GM19099 (cell line): ENCODE data around the gene FYTTD1.

Experiments
- POLR2A ChIP-seq: IDR thresholded peaks from 3 replicates; pipeline ENCODE4 v1.6.1; 2011; ENCODE audit warnings: low read depth; ENCODE audit not compliant: insufficient read length; ENCODE audit errors: extremely low read depth

FYTTD1 gene

GRCh38 chr3:197802779-197803459 lies 53.2 kb downstream of the FYTTD1 start:
- TF ChIP-seq POLR2A = no peak

GRCh38 chr3:197804511-197804910 lies 54.8 kb downstream of the FYTTD1 start:
- no peak for TF ChIP-seq POLR2A

GRCh38 chr3:197807969-197808587 lies 58.4 kb downstream of the FYTTD1 start:
- TF ChIP-seq POLR2A = no peak

DNA sequence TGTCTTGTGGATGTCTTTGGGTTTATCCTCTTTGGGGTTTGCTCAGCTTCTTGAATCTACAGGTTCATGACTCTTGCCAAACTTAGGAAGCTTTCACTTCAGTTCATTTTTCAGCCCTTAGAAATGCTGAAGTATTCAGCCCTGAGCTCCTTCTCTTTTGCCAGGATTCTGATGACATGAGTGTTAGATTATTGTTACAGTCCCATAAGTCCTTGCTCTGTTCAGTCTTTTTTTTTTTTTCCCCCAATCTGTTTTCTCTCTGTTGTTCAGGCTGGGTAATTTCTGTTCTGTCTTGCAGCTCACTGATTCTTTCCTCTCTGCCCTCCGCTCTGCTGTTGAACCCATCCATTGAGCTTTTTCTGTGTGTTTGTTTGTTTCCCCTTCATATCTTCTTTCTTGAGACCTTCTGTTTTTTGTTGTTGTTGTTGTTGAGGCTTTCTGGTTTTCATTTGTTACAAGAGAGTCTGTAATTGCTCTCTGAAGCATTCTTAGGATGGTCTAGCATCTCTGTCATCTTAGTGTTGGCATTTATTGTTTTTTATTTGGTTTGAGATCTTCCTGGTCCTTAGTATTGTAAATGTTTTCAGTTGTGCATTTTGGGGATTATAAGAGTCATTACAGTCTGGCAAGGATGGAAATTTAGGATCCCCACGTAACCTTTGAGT lies 59.8 kb downstream of the FYTTD1 start:
- TF ChIP-seq POLR2A = no peak

- TF ChIP-seq POLR2A = no peak
These were observed 61.2 kb downstream of the FYTTD1 start for GRCh38 chr3:197810901-197811300.

DNA sequence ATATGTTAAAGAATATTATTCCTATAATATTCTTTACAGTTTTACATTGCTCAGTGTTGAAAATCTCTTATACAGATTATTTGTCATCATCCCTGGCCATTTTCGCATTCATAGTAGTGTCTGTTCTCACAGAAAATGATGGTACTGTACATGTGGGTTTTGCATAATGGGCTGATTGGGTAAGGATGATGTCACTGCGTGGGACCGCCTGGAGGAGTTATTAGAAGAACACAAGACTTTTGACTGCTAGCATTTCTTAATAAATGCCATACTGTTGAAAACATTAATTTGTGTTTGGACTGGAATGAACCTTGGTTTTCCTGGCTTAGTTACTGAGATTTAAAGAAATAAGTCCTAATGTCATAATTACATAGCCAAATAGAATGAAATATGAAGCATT lies 61.7 kb downstream of the FYTTD1 start:
- TF ChIP-seq POLR2A = no peak

DNA sequence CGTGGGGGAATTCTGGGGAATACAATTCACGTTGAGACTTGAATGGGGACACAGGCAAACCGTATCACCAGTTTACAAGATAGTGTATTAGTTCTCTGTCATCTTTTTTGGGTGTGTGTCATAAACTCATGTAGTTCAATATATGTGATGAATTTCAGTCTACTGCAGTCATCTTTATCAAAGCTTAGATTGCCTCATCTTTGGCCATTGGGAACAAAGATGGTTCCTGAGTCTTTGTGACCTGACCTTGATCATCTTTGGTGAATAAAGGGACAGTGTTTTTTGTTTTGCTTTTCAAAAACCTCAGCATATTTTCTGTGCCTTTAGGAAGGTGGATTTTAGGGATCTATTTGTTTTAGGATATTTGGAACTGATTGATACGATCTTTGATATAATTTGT lies 64.7 kb downstream of the FYTTD1 start:
- TF ChIP-seq POLR2A = no peak

GRCh38 chr3:197820550-197821335 lies 71.1 kb downstream of the FYTTD1 start:
- TF ChIP-seq POLR2A = no peak

GRCh38 chr3:197829397-197830045 lies 79.8 kb downstream of the FYTTD1 start:
- no peak for TF ChIP-seq POLR2A

DNA sequence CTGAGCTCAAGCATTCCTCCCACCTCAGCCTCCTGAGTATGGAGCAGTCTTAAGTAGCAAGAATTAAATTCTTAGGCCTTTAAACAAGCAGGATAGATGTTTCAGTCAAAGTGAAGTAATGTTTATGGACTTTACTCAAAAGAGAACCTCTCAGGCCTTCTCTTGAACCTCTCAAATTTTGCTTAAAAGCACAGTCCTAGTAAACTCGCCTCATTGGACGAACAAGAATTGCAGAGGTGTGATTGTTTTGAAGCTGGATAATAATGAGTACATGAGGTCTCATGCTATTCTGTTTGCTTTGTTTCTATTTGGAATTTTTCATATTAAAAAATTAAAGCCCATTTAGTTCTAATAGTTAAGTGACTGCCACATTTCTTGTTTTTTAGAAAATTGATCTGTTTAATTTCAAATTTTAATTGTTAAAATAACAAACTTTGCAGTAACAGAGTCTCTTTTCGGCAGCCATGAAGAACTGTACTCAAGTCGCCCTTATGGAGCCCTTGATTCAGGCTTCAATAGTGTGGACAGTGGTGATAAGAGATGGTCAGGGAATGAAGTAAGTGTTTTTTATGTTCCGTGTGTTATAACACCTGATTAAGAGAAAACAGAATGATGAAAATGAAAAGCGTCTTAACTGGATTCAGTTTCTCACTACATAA lies 80.8 kb downstream of the FYTTD1 start:
- TF ChIP-seq POLR2A = no peak

GRCh38 chr3:197830967-197831313 lies 81.3 kb downstream of the FYTTD1 start:
- TF ChIP-seq POLR2A = no peak

DNA sequence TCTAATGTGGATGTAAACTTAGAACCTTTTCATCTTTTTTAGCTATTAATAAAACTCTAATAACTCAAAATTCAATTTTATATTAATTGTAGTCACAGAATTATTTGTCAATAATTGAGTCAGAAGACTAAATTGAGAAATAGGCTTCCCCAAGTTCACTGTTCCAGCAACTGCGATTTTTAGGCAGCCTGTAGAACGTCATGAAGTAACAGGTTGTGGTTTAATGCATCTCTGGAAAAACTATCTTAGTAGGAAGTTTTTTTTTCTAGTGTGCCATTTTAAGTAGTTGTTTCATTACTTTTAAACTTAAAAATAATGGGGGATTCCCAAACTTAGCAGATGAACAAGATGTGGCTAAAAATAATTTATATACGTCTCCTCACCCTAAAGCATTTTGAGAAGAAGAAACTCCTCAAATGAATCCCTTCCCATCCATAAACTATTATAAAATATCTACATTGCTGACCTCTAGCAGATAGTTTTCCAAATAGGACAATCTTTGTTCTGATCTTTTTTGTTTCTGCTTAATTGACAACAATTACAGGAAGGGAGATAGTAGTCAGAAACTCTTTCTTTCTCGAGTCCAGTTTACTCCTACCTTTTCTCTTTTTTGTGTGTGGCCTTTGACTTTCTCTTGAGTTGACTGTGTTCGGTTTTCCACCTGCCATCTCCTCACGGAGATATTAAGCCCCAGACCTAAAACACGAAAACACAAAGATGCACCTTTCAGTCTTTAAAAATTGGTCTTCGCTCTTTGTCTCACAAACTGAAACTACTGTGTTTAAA lies 84.4 kb downstream of the FYTTD1 start:
- no peak for TF ChIP-seq POLR2A

- TF ChIP-seq POLR2A = no peak
These were observed 85.8 kb downstream of the FYTTD1 start for GRCh38 chr3:197835509-197835908.

DNA sequence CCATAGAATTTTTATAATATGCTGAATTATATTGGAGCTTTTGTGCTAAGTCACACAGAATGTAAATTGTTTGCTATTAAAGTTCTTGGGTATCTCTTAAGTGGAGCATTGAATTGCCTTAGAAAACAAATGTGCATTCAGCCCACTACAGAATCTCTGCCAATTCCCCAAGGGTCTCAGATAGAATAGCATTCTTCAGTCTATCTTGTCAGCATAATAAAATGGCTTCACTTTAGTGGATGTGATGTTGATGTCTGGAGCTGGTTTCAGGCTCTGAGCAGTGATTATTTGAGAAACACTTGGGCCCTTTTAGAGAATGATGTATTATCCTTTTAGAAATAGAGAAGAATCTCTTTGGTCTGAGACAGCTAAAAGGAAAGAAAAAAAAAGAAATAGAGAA lies 86.6 kb downstream of the FYTTD1 start:
- TF ChIP-seq POLR2A = no peak
